Ascending aorta (tissue), 2 donors: ENCODE data around the gene ACSL6. TPM values are rescaled to one million over a fixed set of nuclear protein-coding genes. Genes with fewer than 3 reads are reported as not detected.

ENCODE experiments used
- DNase-seq, 2 donors: peaks; one replicate each; pipeline ENCODE4 v3.0.0-alpha.2; 2019; ENCODE audit warnings: low spot score in 2 of 2
- H3K27ac ChIP-seq, 2 donors: fragments of 200-600 bp; sonication (generic); one replicate each; pipeline ENCODE4 v1.5.1; 2016 to 2017; ENCODE audit warnings: mild to moderate bottlenecking in 1 of 2
- H3K27me3 ChIP-seq: fragments of 200-600 bp; sonication (generic); one replicate; pipeline ENCODE4 v1.5.1; 2017
- H3K36me3 ChIP-seq, 2 donors: fragments of 200-600 bp; sonication (generic); one replicate each; pipeline ENCODE4 v1.5.1; 2016
- H3K4me1 ChIP-seq, 2 donors: fragments of 200-600 bp; sonication (generic); one replicate each; pipeline ENCODE4 v1.5.1; 2016 to 2017; ENCODE audit warnings: mild to moderate bottlenecking in 1 of 2
- H3K4me3 ChIP-seq, 2 donors: fragments of 200-600 bp; sonication (generic); one replicate each; pipeline ENCODE4 v1.5.1; 2016 to 2017; ENCODE audit warnings: mild to moderate bottlenecking in 1 of 2
- H3K9me3 ChIP-seq, 2 donors: fragments of 200-600 bp; sonication (generic); one replicate each; pipeline ENCODE4 v1.5.1; 2016
- intact Hi-C: fragments of 100-400 bp; cut with DNase I; formaldehyde crosslinking; loops from one replicate; pipeline ENCODE4 v1.15.1; 2023
- total RNA-seq: library from RNA; depleted of rRNA; stranded (reverse); fragments of >200 nt; gene quantifications from one replicate; pipeline ENCODE4 v1.1.0, GENCODE V29; 2016
- TF ChIP-seq, protein P1 (sequence below), 3 experiments: fragments of 200-600 bp in 2 of 3; fragments of 450-650 bp in 1 of 3; sonication (generic) in 2 of 3; IDR thresholded peaks; one replicate each; pipeline ENCODE4 v1.5.1; 2016 to 2019; ENCODE audit warnings: antibody characterized with exemption in 3 of 3, mild to moderate bottlenecking in 1 of 3, moderate library complexity in 1 of 3

Gene ACSL6
- total RNA-seq, 1 donor from 2014 or later: 7.6 TPM

DNA sequence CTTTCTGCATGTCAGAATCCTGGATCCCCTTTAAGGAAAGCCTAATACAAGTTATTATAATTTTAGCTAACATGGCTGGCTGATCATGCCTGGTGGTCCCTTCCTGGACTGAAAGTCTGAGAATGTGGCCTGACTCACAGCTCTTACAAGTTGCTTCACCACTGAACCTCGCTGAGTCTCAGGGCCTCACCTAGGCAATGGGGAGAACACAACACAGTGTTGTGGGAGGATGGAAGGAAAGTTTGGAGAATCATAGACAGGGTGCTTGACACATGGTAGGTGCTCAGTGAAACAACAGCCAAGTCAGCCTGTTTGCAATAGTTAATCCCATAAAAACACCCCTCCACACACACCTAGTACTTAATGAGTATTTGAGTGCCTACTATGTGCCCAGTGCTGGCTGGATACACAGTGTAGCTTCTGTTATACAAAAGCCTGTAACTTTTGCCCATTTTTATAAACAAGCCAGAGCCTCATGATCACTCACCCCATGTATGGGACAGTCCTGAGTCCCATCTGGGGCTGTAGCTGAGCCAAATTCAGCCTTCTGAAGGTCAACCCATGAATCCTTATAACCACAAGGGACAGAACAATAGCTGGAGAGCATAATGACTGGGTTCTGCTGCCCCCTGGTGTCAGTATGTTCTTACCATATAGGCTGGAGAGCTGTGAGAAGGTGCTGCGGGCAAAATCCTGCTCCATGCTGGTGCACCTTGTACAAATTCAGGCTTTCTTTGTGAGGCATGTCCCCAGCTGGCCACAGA, 3.9 kb downstream of the ACSL6 start:
- intact Hi-C loops: loop anchor here (1.0 to 10.0 kb wide), 2 partner anchors 196 to 583 kb away; no protein-coding TSS in a partner anchor
- Histone ChIP-seq H3K4me3 (no peak overlapping the region), H3K27me3 (peaks cover 7% of the 10 kb centered on the region), H3K4me1 (peaks cover 5 to 11% of the 10 kb centered on the region in 2 donors), H3K36me3 (no peaks in the 10 kb centered on the region), H3K9me3 (no peaks in the 10 kb centered on the region), H3K27ac (no peak overlapping the region)
- TF ChIP-seq, protein P1, sequence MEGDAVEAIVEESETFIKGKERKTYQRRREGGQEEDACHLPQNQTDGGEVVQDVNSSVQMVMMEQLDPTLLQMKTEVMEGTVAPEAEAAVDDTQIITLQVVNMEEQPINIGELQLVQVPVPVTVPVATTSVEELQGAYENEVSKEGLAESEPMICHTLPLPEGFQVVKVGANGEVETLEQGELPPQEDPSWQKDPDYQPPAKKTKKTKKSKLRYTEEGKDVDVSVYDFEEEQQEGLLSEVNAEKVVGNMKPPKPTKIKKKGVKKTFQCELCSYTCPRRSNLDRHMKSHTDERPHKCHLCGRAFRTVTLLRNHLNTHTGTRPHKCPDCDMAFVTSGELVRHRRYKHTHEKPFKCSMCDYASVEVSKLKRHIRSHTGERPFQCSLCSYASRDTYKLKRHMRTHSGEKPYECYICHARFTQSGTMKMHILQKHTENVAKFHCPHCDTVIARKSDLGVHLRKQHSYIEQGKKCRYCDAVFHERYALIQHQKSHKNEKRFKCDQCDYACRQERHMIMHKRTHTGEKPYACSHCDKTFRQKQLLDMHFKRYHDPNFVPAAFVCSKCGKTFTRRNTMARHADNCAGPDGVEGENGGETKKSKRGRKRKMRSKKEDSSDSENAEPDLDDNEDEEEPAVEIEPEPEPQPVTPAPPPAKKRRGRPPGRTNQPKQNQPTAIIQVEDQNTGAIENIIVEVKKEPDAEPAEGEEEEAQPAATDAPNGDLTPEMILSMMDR (IDR thresholded peaks at IDR 0.05): peak; percentile 51 to 72 (median 65)
- DNase-seq: peak in 1 of 2 donors; percentile 82

DNA sequence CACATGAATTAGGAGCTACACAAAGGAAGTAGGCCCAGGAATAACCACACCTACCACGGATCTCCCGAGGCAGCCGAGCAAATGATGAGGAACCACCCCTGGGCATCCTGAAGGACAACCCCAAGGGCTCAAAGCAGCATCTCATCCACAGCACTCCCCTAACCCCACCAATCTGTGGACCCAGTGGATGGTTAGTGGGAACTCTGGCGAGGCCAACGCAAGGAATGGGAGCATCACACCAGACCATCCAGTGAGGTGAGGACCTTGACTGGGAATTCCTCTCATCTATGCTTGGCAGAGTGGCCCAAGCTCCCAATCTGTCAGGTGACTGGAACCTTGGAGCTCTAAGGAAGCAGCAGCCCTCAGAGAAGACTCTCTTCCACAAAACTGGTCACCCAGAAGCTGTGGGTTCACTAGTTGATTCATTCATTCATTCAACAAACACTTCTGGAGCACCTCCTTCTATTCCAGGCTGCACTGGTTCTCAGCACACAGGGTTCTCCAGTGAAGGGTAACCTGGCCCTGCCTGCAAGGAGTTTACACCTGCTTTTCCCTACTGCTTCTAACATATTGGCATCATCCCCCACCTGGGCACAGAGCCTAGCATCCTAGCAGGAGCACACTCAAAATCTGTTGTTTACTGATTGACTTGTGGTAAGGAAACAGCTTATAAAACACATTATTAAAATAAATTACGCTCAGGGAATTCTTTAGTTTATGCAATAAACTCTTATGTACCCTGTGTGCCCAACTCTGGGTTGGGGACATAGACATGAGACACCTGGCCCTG, 4.9 kb downstream of the ACSL6 start:
- Histone ChIP-seq H3K27ac (no peak overlapping the region), H3K9me3 (no peaks in the 10 kb centered on the region), H3K27me3 (peaks cover 7% of the 10 kb centered on the region), H3K4me1 (peaks cover 5 to 9% of the 10 kb centered on the region in 2 donors), H3K4me3 (no peak overlapping the region), H3K36me3 (no peaks in the 10 kb centered on the region)
- TF ChIP-seq, protein P1 (IDR thresholded peaks at IDR 0.05): no peak
- intact Hi-C loops: loop anchor here (1.0 to 10.0 kb wide), 2 partner anchors 417 to 582 kb away; no protein-coding TSS in a partner anchor
- no peak for DNase-seq

DNA sequence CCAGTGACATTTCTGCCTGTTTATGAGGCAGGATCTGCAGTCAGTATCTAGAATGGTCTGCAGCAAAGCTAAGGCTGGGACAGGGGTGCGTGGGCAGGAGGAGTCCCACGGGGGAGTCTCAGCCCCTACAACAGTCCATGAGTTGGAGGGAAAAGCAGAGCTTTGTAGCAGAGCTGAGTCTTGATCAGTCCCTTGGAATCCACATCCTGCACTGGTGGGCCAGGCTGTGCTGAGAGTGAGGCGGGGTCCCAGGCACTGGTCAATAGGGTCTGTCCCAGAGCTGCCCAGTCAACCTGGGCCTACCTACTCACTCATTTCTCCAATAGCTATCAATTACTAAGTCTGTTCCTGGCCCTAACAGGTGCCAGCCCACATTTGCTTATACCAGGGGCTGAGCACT, 5.9 kb downstream of the ACSL6 start:
- Histone ChIP-seq H3K27me3 (peaks cover under 1% of the 10 kb centered on the region), H3K4me3 (no peak overlapping the region), H3K36me3 (no peaks in the 10 kb centered on the region), H3K9me3 (no peaks in the 10 kb centered on the region), H3K4me1 (peaks cover 0 to 4% of the 10 kb centered on the region in 2 donors), H3K27ac (no peak overlapping the region)
- DNase-seq: no peak
- intact Hi-C loops: loop anchor here (10.0 kb wide), 1 partner anchor 581 kb away; no protein-coding TSS in a partner anchor
- TF ChIP-seq, protein P1 (IDR thresholded peaks at IDR 0.05): no peak

DNA sequence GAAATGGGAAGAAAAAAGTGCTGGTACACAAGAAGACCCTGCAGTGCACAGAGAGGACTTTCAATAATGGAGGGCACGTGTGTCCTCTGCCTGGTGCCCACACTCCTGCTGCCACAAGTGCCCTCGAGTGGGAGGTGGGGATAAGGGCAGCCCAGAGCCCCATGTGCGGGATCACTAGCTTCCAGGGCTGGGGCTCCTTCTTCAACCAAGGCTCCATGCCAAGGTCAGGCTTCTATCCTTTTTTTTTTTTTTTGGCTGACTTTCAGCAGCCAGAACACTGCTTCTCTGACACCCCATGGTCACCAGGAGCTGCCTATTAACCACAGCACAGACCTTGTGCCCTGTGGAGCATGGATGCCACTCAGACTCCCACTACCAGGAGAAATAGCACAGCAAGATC, 7.5 kb downstream of the ACSL6 start:
- TF ChIP-seq, protein P1 (IDR thresholded peaks at IDR 0.05): no peak
- Histone ChIP-seq H3K9me3 (no peaks in the 10 kb centered on the region), H3K4me3 (no peak overlapping the region), H3K36me3 (no peaks in the 10 kb centered on the region), H3K27me3 (no peaks in the 10 kb centered on the region), H3K27ac (no peak overlapping the region), H3K4me1 (peaks cover 0 to 4% of the 10 kb centered on the region in 2 donors)
- DNase-seq: no peak
- intact Hi-C loops: loop anchor here (10.0 kb wide), 1 partner anchor 579 kb away; no protein-coding TSS in a partner anchor

DNA sequence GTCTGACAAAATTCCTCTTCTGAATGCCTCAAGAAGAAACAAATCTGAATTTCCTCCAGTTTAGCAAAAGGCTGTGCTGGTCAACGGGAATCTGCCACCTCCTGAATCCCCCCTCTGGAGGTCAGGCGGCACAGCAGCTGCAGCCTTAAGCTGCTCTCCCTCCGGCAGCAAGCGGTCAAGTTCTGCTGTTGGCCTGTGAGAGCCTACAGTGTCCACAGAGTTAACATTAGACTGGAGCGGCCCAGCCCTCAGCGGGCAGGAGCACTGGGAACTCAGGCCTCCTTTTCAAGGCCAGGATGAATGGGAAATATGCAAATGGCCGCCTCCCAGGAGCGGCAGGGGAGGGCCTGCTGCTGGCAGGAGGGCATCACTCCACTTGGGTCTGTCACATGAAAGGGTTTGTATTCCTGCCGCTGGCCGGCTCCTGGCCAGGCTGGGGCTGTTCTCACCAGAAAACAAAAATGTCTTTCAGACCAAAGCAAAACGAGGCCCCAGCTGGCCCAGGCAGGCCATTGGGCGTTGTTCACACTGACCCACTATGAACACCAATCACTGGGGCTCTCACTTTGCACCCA, 8.2 kb downstream of the ACSL6 start:
- Histone ChIP-seq H3K9me3 (no peaks in the 10 kb centered on the region), H3K36me3 (no peaks in the 10 kb centered on the region), H3K4me3 (no peak overlapping the region), H3K27me3 (no peaks in the 10 kb centered on the region), H3K27ac (no peak overlapping the region), H3K4me1 (peaks cover 0 to 4% of the 10 kb centered on the region in 2 donors)
- no peak for DNase-seq
- intact Hi-C loops: loop anchor here (10.0 kb wide), 1 partner anchor 578 kb away; no protein-coding TSS in a partner anchor
- TF ChIP-seq, protein P1 (IDR thresholded peaks at IDR 0.05): peak in 1 of 3 experiments; percentile 12
